HG03060 (cell line): Measurements from ENCODE around the gene SMOC1.

Experiments used
- ATAC-seq: cut with Tn5 transposase; IDR thresholded peaks from one replicate; pipeline ENCODE4 v1.9.1; 2021; ENCODE audit warnings: low read depth, moderate number of reproducible peaks; ENCODE audit not compliant: unreplicated experiment

Gene SMOC1

DNA sequence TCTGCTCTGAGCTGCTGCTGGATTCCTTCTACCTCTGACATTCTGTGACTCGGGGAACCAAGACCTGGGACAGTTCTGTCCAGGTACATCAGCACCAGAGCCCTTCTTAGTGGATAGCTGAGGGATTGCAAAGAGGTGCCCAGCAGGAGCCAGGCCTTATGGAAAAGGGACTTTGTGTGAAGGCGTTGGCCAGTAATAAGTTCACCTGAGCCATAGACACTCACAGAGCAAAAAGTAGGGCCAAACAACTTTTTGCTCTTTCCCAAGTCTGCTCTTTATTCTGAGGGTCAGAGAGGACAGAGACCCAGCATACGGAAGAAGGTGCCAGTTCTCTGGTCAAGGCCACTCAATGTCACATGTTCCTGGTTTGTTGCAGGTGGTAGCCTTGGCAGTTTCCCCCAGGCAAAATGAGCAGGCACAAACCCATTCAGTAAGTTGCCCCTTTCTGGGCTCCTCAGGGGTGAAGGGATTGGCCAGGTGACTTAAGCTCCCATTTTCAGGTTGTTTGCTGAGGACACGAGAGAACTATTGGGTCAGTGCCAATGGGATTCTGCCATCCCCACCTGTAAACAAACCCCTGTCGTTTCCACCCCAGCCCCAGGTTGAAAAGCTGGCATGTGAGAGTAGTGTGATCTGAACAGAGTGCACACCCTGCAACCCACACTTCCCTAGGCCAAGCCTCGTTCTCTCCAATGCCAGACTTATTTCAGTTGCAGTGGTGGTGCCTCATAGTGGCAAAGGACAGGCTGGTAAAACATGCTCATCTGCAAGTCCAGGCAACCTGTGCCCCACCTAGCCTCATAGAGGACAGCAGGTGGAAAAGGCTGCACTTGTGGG is 150.3 kb downstream of the SMOC1 start:
- ATAC-seq, result no peak

DNA sequence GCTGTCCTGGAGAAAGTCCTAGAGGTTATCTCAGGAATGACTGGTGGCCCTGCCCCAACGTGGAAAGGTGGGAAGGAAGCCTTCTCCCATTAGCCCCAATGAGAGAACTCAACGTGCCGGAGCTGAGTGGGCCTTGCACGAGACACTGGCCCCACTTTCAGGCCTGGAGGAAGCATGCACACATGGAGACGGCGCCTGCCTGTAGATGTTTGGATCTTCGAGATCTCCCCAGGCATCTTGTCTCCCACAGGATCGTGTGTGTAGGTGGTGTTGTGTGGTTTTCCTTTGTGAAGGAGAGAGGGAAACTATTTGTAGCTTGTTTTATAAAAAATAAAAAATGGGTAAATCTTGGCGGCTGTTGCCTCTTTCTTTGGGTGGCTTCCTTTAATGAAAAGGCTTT is 152.8 kb downstream of the SMOC1 start:
- no peak for ATAC-seq

DNA sequence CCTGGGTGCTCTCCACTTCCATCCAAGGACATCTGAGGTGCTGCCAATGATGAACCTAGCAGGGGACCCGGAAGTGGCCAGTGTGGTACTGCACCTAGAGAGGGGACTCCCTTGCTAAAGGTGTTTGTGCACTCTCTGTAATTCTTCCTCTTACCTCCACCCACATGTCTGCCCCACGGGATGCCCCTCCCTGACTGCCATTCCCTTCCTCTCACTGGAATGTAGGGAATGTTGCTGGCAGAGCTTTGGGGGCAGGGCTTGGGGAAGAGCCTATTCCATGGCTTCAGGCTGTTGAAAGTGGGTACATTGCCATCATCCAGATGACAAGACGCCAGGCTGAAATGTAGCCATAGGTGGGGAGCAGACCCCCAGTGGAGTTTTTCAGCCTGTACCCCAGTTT is 153.2 kb downstream of the SMOC1 start:
- ATAC-seq, result no peak

DNA sequence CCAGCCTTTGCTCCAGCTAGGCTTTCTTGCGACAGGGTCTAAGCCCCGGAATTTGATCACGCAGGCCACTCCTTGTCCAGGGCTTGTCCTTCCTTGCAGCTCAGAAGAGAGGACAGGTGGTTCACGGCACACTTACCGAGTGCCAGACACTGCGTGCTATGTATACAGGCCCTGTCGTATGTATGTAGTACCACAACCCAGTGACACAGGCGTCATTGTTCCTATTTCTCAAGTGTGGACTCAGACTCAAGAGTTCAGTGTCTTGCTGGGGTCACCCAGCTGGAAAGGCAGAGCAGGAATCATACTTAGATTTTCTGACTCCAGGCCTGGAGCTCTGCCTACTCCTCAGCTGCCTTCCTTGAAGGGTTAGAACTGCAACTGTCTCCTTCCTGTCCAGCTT is 153.9 kb downstream of the SMOC1 start:
- ATAC-seq, result no peak

DNA sequence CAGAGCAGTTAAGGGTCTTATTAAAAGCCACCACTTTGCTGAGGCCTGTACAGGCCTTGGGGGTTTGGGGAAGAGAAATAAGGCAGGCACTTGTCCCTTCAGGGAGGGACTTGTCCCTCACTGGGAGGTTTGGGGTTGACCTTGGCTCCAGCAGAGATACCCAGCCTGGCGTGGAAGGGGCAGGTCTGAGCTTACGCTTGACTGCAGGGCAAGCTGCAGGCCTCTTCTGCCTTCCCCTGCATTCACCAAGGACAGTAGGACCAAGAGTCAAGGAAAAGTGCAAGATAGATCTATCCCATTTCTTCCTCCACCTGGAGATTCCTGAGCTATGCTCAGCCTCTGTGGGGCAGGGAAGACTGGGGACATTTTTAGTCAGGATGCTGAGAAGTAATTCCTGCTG is 154.3 kb downstream of the SMOC1 start:
- ATAC-seq, result no peak

DNA sequence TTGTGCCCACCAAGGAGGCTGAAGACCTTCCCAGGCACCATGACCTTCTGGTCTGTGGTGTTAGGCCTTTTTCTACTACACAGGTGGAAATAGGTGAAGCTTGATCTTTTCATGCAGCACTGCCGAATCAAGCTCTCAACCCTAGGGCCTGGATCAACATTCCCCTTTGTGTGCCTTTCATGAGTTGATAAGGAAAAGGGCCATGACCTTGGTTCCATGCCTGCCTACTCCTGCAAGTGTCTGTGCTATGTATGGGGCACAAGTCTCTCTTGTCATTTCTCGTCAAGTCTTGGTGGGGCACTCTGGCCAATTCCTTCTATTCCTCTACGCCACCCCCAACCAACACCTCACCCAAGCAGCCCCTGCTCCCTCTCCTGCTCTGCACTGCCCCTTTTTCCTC is 155.0 kb downstream of the SMOC1 start:
- no peak for ATAC-seq

DNA sequence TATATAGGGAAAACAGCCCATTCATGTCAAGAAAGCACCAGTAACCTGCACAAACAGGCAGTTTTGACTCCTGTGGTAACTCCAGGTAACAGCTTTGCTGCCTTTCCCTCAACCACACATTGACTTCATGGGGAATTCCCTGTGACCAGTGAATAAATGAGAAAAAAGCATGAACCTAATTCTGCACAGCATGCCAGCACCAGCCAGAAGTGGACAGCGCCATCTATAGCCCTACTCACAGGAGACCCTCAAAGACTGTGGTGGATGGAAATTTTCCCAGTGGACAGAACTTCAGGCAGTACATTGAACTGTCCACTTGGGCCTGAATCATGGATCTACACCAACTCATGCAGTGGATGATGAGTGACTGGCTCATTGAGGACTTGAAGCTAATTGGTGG is 157.4 kb downstream of the SMOC1 start:
- ATAC-seq, result no peak

DNA sequence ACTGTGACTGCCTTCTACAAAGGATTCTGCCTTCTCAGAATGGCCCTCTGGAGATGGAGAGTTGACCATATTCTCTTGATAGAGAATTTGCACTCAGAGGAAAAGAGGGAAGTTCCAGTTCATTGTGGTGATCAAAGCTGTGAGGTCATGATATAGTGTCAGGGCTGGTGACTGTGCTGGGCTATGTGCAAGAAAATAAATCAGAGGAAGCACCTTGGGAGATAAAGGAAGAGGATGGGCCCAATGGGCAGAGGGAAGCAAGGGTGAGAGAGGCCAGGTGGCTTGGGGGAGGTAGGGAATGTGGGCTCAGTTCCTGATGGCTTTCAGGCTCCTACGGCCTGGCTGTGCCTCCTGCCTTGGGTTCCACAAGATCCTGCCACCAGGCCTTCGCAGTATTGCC is 163.8 kb downstream of the SMOC1 start:
- no peak for ATAC-seq

DNA sequence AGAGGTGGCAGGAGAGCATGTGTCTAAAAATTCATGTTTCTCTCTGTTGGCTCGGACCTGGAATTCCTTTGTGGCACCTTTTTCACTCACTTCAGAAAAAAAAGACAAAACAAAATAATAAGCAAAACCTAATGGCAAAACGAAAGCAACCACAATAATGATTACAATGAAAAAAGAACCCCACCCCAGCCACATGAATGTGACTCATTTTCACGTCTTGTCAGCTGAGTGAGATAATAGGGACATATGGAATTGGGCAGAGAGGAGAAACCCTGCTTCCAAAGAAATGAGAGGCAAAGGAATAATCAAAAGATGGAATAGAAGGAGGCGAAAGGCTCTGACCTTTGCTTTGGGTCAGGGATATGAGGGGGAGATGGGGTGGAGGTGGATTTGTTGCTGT is 166.1 kb downstream of the SMOC1 start:
- no peak for ATAC-seq

DNA sequence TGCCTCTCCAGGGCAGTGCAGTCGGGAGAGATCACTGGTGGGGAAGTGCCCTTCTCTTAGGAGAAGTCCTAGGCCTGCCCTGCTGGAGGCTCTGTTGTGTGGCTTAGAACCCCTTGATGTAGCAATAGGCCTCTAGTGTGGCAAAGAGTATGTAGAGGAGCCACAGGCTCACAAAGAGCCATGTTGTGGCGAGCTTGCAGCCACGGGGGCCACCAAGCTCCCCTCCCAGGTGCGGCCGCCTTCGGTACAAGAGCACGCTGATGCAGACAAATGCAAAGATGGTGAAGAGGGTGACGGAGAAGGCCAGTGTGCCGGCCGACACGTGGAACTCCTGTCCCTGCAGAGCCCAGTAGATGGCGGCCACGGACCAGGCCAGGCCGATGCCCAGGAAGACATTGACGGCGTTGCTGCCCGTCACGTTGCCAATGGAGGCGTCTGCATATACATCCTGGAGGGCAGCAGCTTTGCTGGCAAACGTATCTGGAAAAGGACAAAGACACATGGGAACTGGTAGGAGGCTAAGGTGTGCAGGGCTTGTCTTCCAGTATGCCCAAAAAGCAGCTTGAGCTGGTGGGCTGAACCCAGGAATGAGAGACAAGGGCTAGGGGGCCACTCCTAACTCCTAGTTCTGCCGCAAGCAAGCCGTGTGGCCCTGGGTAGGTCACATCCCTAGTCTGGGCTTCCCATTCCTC is 166.8 kb downstream of the SMOC1 start:
- ATAC-seq, result no peak

DNA sequence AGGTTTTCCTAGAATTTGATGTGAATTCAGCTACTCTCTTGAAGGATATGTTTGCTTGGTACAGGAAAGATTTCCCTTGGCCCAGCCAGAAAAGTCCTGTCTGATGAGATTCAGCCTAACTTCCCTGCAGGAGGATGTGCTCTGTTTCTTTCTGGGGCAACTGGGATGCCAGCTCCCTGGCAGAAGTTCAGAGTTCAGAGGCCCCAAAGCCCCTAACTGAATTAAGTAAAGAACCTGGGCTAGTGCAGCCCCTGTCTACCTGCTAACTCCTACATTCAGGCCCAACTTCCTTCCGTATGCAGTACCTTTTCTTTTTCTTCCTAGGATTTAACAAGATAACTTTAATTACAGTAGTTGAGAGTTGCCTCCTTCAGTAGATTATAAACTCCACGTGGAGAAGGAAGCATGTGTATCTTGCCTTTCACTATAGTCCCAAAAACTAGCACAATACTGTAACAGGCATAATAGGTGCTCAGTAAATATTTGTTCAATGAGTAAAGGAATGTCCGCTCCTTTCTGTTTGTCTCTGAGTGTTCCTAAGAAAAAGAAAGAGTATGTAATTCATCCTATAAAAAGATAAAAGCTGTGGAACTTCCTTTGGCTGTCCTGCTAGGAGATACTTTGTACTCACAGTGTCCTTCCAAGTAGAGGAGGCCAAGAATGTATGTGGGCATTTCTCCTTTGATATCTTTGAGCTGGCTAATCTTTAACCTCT is 168.5 kb downstream of the SMOC1 start:
- no peak for ATAC-seq

DNA sequence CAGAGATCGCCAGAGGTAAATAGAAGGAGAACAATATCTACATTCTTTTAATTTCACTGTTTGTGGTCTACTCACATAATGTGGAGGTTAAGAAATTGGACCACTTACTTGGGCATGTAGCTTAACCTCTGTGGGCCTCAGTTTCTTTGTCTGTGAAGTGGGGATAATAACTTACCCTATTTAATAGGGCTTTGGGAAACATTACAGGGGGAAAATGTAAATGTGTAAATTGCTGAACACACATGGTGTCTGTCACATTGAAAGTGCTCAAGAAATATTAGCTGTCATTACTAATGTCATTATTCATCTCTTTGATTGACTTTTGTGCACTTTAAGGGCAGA is 169.1 kb downstream of the SMOC1 start:
- no peak for ATAC-seq

DNA sequence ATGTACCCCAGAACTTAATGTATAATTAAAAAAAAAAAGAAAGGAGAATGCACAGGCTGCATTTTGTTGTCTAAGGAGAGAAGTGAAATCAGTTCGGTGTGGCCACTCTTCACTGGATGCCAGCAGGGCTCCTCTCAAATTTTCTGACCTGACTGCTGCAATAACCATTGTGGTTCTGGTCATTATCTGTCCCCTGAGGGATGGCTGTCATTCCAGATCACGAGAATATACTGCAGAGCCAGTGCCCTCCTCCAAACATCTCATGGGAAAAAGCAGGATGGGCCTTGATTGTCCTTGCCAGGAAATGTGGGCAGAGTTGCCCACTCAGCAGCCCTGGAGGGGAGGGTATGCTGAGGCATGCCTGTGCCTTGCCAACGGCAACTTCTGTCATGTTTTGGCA is 170.4 kb downstream of the SMOC1 start:
- no peak for ATAC-seq

DNA sequence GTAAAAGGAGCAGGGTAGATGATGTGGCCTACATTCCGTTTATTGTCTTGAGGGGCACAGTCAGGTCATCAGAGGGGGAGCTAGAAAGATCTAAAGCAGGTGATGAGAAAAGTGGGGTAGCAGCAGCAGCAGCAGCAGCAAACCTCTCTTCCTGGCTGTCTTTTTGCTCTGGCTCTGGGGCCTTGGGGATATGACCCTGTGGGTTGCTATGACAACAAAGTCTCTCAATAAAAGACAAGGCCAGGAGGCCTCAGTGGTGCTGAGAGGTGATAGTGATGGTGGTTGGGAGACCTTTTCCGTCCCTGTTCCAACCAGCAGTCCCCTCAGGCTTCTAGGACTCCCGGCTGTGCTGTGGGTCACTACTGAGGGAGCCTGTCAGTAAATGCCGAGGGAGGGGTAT is 170.9 kb downstream of the SMOC1 start:
- ATAC-seq, result no peak

DNA sequence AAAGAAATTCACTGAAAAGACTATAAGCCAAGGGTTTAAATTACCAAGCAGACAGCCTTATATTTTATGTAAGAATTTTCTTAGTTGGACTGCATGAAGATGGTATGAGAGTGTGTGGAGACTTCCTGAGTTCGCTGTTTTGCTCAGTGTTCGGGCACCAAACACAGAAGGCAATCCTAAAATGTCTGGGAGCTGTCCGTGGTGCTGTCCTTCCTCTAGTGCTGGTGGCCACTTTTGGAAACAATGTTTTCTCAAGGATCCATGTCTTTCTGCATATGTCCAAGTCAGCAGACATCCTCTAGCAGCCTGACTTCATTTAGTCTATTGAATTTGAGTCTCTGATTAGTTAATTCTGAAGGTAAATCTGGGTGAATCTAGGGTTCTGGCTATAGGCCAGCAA is 173.8 kb downstream of the SMOC1 start:
- no peak for ATAC-seq

DNA sequence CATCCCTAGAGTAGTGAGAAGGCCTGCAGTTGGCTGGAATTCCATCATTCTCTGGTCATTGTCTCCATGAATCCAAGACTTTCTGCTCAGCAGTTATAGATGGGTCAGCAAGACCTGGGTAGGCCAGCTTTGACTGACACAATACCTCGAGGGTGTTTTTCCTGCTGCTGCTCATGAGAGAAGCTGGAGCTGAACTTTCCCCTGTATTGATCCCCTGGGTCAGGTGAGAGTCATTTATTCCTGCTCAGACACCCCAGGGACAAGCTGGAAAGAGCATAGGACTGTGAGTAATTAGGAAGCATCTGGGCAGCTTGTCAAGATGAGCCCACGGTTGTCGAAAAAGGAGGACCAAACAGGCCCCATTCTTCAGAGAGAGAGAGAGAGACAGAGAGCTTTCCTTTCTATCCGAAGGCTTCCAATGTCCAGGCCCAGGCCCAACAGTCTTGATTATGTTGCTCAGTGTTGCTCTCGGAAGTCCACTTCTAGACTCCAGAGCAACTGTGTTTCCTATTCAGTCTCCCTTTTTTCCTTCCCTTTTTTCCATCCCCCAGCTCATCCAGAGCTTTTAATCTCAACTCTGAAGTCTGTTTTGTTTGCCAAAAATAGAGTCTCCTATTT is 178.4 kb downstream of the SMOC1 start:
- no peak for ATAC-seq

DNA sequence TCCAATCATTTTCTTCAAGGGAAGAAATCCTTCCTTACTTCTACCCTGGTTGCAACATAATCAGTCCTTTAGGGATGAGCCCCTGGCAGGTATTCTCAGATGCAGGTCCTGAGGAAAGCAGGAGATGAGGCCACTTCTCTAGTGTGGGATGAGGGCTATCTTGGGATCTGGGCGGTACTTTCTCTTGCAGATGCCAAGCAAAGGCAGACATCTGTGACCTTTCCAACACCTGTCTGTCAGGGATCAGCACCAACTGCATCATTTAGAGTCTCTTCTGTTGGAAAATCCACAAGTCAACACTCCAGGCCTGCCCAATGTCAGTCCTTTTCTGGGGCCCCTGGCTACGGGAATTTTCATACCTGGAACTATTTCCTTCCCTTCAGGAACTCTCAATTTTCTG is 180.3 kb downstream of the SMOC1 start:
- no peak for ATAC-seq

DNA sequence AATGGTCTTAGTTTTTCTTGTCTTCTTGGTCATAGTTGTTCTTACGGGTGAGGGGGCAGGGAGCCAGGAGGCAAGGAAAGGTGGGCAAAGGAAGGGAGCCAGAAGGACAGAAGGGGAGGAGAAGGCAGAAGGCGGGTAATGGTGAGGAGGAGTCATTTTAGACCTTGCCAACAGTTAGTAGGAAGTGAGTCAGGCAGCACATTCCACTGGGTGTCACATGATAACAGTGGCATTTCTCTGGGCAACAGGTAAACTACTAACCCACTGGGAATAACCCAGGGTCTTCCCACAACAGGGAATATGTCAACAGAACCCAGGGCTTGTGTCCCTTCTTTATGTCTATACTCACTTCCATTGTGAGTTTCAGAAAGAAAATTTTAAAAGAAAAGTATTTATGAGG is 181.9 kb downstream of the SMOC1 start:
- no peak for ATAC-seq

DNA sequence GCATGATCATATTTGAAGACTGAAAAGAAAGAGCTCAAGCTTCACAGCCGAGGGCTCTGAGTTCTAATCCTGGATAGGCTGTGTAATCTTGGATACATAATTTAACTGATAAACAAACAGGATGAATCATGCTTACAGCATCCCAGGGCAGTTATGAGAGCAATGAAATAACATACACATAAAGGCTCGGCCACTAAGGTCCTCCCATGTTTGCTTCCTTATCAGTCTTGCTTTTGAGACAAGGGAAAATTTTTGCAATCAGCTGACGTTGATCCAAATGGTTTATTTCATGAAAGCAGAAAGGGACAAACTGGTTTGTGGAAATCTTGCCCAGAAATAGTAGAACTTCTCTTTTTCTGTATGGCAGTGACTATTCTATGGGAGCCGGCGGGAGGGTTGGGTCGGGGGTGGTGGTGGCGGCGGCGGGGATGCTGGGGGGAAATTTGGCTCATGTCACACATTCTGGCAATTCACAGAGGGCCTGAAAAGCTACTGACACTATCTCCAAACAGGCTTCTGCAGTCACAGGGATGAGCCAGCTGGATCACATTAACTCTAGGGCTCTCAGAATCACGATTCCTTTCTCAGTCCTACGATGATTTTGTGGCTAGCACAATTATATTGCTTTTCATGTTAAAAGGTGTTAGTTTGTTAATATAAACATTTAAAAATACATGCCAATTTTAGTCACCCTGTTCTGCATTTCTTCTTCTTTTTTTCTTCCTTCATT is 185.1 kb downstream of the SMOC1 start:
- ATAC-seq, result no peak

DNA sequence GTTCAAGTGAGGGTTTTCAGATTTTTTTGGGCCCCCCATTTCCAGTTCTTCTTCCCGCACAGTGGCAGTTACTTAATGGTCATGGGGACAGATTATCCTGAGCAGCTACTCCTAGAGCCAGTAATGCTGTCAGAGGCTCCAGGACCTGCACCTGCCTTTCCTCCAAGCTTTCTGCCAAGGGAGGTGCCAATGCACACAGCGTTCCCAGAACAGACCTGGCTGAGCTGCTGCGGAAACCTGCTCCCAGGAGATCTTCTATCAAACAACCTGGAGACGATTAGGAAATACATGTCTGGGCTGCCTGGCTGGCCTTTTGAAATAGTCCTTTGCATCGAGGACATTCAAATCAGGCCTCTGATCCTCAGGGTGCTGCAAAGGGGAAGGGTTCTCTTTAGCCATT is 188.6 kb downstream of the SMOC1 start:
- ATAC-seq, result no peak

DNA sequence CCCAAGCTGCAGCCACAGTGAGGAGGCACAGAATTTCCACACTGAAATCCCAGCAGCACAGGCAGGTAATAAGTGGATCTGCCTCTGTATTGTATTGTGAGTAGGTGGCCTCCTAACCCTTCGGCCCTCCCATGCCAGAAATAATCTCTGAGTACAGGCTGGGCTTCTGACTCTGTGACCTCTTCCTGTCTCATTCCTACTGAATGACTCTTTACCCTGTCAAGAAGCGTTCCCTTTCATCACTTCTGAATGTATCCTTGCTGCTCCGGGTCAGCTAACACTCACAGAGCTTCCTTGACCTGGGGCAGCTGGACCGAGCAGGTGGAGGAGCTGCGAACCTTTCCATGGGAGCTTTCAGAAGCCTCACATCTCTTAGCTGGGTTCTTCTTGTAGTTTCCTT is 190.0 kb downstream of the SMOC1 start:
- ATAC-seq, result no peak
